HK-2 (cell line): Measurements from ENCODE around the gene CUEDC1.
"Not testable (repeated sequence)": the region's sequence is repeated elsewhere in the genome, so short reads cannot be mapped to it uniquely, and the experiment has no call there.

Source experiments
- DNase-seq: peaks from one replicate; pipeline ENCODE4 v3.0.0-alpha.2; 2018; ENCODE audit not compliant: unreplicated experiment

CUEDC1 gene

GRCh38 chr17:57861790-57862693, 93.2 kb downstream of the CUEDC1 start:
- DNase-seq, result peak; percentile 86

- DNase-seq, result peak; percentile 66
Measured at GRCh38 chr17:57861000-57861789, 94.0 kb downstream of the CUEDC1 start.

- DNase-seq, result no peak
Measured at GRCh38 chr17:57860414-57860999, 94.7 kb downstream of the CUEDC1 start.

- DNase-seq, result no peak
Measured at GRCh38 chr17:57859601-57860413, 95.4 kb downstream of the CUEDC1 start.

DNA sequence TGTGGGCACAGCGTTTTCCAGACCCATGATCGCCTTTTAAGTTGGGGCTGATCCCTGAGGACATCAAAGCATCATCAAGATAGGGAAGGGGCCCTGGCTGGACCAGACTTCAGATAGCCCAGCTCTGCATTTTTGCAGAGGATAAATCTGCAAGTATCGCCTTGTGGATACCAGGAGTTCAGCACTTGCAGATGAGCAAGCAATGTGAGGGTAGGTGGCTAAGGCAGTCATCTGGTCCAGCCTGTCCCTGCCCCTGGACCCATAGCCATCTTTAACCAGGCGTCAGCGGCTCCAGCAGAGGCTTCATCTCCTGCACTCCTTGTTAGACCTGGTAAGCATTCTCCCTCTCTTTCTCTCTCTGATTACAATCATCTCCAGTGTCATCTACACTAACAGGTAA, 96.4 kb downstream of the CUEDC1 start:
- no peak for DNase-seq

DNA sequence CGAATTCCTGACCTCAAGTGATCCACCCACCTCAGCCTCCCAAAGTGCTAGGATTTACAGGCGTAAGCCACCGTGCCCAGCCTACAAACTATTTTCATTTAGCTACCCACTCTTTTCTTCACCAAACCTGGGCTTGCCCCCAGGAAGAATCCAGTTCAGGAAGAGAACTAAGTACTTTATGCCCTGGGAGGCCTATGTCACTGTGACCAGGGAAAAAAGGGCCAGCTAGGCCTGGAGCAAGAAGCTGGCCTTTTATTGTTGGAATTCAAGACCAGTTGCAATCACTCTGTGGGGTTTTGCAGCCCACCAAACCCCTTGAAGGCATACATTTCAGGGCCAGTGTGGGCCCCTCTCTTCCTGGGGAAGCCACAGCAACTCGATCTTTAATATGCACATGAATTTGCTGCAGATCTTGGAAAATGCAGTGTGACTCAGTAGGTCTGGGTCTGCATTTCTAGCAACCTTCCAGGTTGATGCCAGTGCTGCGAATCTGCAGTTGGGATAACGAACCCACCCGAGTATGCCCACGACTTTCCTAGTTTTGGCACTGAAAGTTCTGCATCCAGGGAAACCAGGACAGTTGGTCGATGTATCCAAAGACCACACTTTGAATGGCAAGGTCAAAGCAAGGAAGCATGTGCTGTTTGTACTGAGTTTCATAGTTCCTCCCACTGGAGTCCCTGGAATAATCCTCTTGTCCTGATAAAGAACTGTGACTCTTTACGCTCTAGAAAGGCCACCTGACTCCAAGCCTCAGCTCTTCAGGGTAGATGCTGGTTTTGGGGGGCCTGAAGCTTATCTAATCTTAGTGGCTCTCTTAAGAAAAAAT, 98.2 kb downstream of the CUEDC1 start:
- DNase-seq, result no peak

- DNase-seq, result no peak
Measured at GRCh38 chr17:57855391-57856035, 99.7 kb downstream of the CUEDC1 start.

DNA sequence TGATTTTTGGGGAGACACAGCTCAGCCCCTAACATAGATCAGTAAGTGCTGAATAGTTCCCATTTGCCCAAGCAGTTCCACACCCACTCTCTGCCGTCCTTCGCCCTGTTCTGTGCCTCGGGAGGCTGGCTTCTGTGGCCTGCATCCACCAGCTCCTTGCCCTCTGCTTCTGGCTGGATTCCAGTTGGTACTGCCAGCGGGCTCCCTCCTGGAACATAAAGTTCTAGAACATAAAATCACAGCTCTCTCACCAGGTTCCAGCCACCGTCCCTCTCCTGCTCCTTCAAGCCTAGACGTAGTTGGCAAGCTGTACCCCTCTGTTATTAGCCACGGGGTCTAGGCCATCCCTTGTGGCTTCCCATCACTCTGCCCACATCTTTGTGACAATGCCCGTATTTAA, 101.5 kb downstream of the CUEDC1 start:
- DNase-seq, result no peak

- DNase-seq, result no peak
Measured at GRCh38 chr17:57852955-57853328, 102.3 kb downstream of the CUEDC1 start.

GRCh38 chr17:57852092-57852954, 102.9 kb downstream of the CUEDC1 start:
- DNase-seq, result no peak

- peak; percentile 98 for DNase-seq
Measured at GRCh38 chr17:57849874-57850754, 105.1 kb downstream of the CUEDC1 start, which contains the start of gene MRPS23. MRPS23 (minus strand) TSS chr17:57850044; CDS start chr17:57850010, 34 bp downstream.

- DNase-seq, result no peak
Measured at GRCh38 chr17:57849163-57849873, 105.9 kb downstream of the CUEDC1 start.

- DNase-seq, result not testable (repeated sequence)
Measured at GRCh38 chr17:57846056-57846945, 108.9 kb downstream of the CUEDC1 start.

GRCh38 chr17:57842280-57842679, 112.9 kb downstream of the CUEDC1 start:
- no peak for DNase-seq

DNA sequence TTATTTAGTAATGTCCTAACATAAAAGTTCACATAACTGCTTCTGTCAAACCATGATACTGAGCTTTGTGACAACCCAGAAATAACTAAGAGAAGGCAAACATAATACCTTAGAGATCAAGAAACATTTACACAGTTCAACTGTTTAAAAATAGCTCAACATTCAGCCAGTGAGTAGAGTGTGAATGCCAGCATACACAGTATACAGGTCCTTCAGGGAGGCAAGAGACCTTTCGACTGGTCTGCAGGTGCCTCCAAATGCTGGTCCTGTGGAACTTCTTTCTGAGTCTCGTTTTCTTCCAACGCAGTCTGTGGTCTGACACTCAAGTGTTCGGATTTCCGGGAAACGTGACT, 115.7 kb downstream of the CUEDC1 start:
- no peak for DNase-seq

GRCh38 chr17:57838857-57839570, 116.2 kb downstream of the CUEDC1 start:
- DNase-seq, result no peak
